Nephron (organoid): Measurements from ENCODE around the gene ADARB1.

Source experiments
- H3K27ac Mint-ChIP-seq, 3 experiments: 2 replicates each; pipeline ENCODE4 v1.8.0; 2020; ENCODE audit warnings: mixed read lengths in 3 of 3, mild to moderate bottlenecking in 2 of 3, moderate library complexity in 1 of 3
- H3K27me3 Mint-ChIP-seq: 2 replicates; pipeline ENCODE4 v1.8.0; 2021; ENCODE audit warnings: low read depth, mild to moderate bottlenecking, moderate library complexity, mixed read lengths
- H3K36me3 Mint-ChIP-seq: 2 replicates; pipeline ENCODE4 v1.8.0; 2020; ENCODE audit warnings: low read depth, mixed read lengths
- H3K4me1 Mint-ChIP-seq: 2 replicates; pipeline ENCODE4 v1.8.0; 2020; ENCODE audit warnings: mixed read lengths
- H3K4me3 Mint-ChIP-seq, 3 experiments: 2 replicates each; pipeline ENCODE4 v1.8.0; 2020; ENCODE audit warnings: mild to moderate bottlenecking in 3 of 3, mixed read lengths in 3 of 3, moderate library complexity in 2 of 3
- H3K9me3 Mint-ChIP-seq: 2 replicates; pipeline ENCODE4 v1.8.0; 2020; ENCODE audit warnings: mixed read lengths
- CTCF ChIP-seq, 3 experiments: fragments of 200-600 bp; sonication (generic); IDR thresholded peaks; one replicate each; pipeline ENCODE4 v1.5.0; 2021; ENCODE audit warnings: antibody characterized with exemption in 3 of 3; ENCODE audit not compliant: unreplicated experiment in 3 of 3

The ADARB1 gene

GRCh38 chr21:45079351-45079750 is 5.0 kb downstream of the ADARB1 start:
- Mint-ChIP-seq H3K4me1 (peaks cover 39% of the 10 kb centered on the region), H3K4me3 (no peak overlapping the region), H3K9me3 (no peaks in the 10 kb centered on the region), H3K36me3 (no peaks in the 10 kb centered on the region), H3K27ac (no peak overlapping the region), H3K27me3 (peaks cover 28% of the 10 kb centered on the region)
- TF ChIP-seq CTCF (IDR thresholded peaks at IDR 0.05; ENCODE audit: unreplicated experiment in 3 of 3): no peak

- no peak for TF ChIP-seq CTCF (IDR thresholded peaks at IDR 0.05; ENCODE audit: unreplicated experiment in 3 of 3)
- Mint-ChIP-seq H3K27me3 (peaks cover 28% of the 10 kb centered on the region), H3K9me3 (no peaks in the 10 kb centered on the region), H3K27ac (no peak overlapping the region), H3K36me3 (no peaks in the 10 kb centered on the region), H3K4me1 (peaks cover 41% of the 10 kb centered on the region), H3K4me3 (no peak overlapping the region)
Observed at GRCh38 chr21:45080232-45080631, 5.9 kb downstream of the ADARB1 start.

GRCh38 chr21:45080639-45081414 is 6.4 kb downstream of the ADARB1 start:
- no peaks in the 10 kb centered on the region for H3K36me3 Mint-ChIP-seq
- H3K9me3 Mint-ChIP-seq: no peaks in the 10 kb centered on the region
- H3K27ac Mint-ChIP-seq: no peak overlapping the region
- peaks cover 22% of the 10 kb centered on the region for H3K27me3 Mint-ChIP-seq
- peaks cover 37% of the 10 kb centered on the region for H3K4me1 Mint-ChIP-seq
- no peak overlapping the region for H3K4me3 Mint-ChIP-seq
- TF ChIP-seq CTCF (IDR thresholded peaks at IDR 0.05; ENCODE audit: unreplicated experiment in 3 of 3): no peak

GRCh38 chr21:45081636-45082035 is 7.3 kb downstream of the ADARB1 start:
- peaks cover 29% of the 10 kb centered on the region for H3K4me1 Mint-ChIP-seq
- peaks cover 14% of the 10 kb centered on the region for H3K27me3 Mint-ChIP-seq
- H3K36me3 Mint-ChIP-seq: no peaks in the 10 kb centered on the region
- TF ChIP-seq CTCF (IDR thresholded peaks at IDR 0.05; ENCODE audit: unreplicated experiment in 3 of 3): no peak
- no peak overlapping the region for H3K4me3 Mint-ChIP-seq
- H3K27ac Mint-ChIP-seq: no peak overlapping the region
- no peaks in the 10 kb centered on the region for H3K9me3 Mint-ChIP-seq

- Mint-ChIP-seq H3K4me3 (no peak overlapping the region), H3K27me3 (peaks cover 7% of the 10 kb centered on the region), H3K36me3 (no peaks in the 10 kb centered on the region), H3K4me1 (peaks cover 36% of the 10 kb centered on the region), H3K9me3 (no peaks in the 10 kb centered on the region), H3K27ac (peak overlapping the region in 1 of 3 experiments; percentile 14)
- no peak for TF ChIP-seq CTCF (IDR thresholded peaks at IDR 0.05; ENCODE audit: unreplicated experiment in 3 of 3)
Observed at GRCh38 chr21:45082736-45083135, 8.4 kb downstream of the ADARB1 start.

GRCh38 chr21:45084121-45084520 is 9.7 kb downstream of the ADARB1 start:
- Mint-ChIP-seq H3K36me3 (no peaks in the 10 kb centered on the region), H3K27me3 (peaks cover 4% of the 10 kb centered on the region), H3K27ac (peak overlapping the region in 1 of 3 experiments; percentile 26), H3K4me1 (peaks cover 36% of the 10 kb centered on the region), H3K9me3 (no peaks in the 10 kb centered on the region), H3K4me3 (no peak overlapping the region)
- TF ChIP-seq CTCF (IDR thresholded peaks at IDR 0.05; ENCODE audit: unreplicated experiment in 3 of 3): no peak
